Measurements from ENCODE around the gene DBR1. TPM values are rescaled to one million over a fixed set of nuclear protein-coding genes. Genes with fewer than 3 reads are reported as not detected.

DBR1 gene
- total RNA-seq, 1 experiment from 2014 or later = 18.4 TPM

- Histone ChIP-seq H3K4me3 (peak overlapping the region; percentile 88), H3K9me3 (ENCODE audit: insufficient read depth, low read depth) (no peaks in the 10 kb centered on the region), H2AFZ (peak overlapping the region; percentile 100), H3K27ac (no peak overlapping the region; the same call in 1 of the 2 replicates), H3K79me2 (ENCODE audit: low read depth) (peaks cover 29% of the 10 kb centered on the region), H3K4me2 (peak overlapping the region; percentile 85), H3K36me3 (ENCODE audit: low read depth) (peaks cover 12% of the 10 kb centered on the region), H3K4me1 (replicated peaks; ENCODE audit: insufficient read depth) (peaks cover 12% of the 10 kb centered on the region), H3F3A (ENCODE audit: insufficient read depth, low read depth) (no peaks in the 10 kb centered on the region), H3K9me2 (ENCODE audit: insufficient read depth) (no peaks in the 10 kb centered on the region), H4K20me1 (ENCODE audit: insufficient read depth) (no peaks in the 10 kb centered on the region), H3K27me3 (ENCODE audit: insufficient read depth, low read depth) (no peaks in the 10 kb centered on the region)
- no peak for TF ChIP-seq EZH2 (IDR thresholded peaks at IDR 0.05; ENCODE audit: low read depth)
- no peak for TF ChIP-seq CTCF (conservative IDR thresholded peaks at IDR 0.05)
- DNase-seq = no peak
- ChIA-PET POLR2A (ENCODE audit: unreplicated experiment) (interaction anchor here (0.6 to 0.7 kb wide), 4 partner anchors 316 to 1408 kb away, joined by 4 to 5 read pairs (median 4); partner anchors contain the start of gene CEP70), CTCF (interaction anchor here (0.6 to 0.9 kb wide), 4 partner anchors 12 to 767 kb away, joined by 3 to 6 read pairs (median 4); partner anchors contain the start of gene ARMC8)
- BruUV-seq (replicated peaks) = TSS peak; percentile 62
- intact Hi-C loops (cut with micrococcal nuclease; ENCODE audit: unreplicated experiment) = loop anchor here (1.0 kb wide), 2 partner anchors 13 to 106 kb away; partner anchors contain the start of gene ARMC8
Measured at GRCh38 chr3:138173769-138174420, 826 bp downstream of the DBR1 start.

- intact Hi-C loops (cut with micrococcal nuclease; ENCODE audit: unreplicated experiment) = no loop called here
- Histone ChIP-seq H3K79me2 (ENCODE audit: low read depth) (peaks cover 29% of the 10 kb centered on the region), H3K27ac (no peak overlapping the region), H4K20me1 (ENCODE audit: insufficient read depth) (no peaks in the 10 kb centered on the region), H3K9me3 (ENCODE audit: insufficient read depth, low read depth) (no peaks in the 10 kb centered on the region), H2AFZ (no peak overlapping the region), H3K4me1 (replicated peaks; ENCODE audit: insufficient read depth) (peaks cover 12% of the 10 kb centered on the region), H3K9me2 (ENCODE audit: insufficient read depth) (no peaks in the 10 kb centered on the region), H3K36me3 (ENCODE audit: low read depth) (peaks cover 14% of the 10 kb centered on the region), H3K4me3 (no peak overlapping the region), H3K27me3 (ENCODE audit: insufficient read depth, low read depth) (no peaks in the 10 kb centered on the region), H3F3A (ENCODE audit: insufficient read depth, low read depth) (no peaks in the 10 kb centered on the region), H3K4me2 (peak overlapping the region; percentile 85; the same call in 1 of the 2 replicates)
- TF ChIP-seq EZH2 (IDR thresholded peaks at IDR 0.05; ENCODE audit: low read depth) (no peak), CTCF (conservative IDR thresholded peaks at IDR 0.05) (no peak)
- DNase-seq = no peak
- ChIA-PET POLR2A (ENCODE audit: unreplicated experiment) (no interaction called here), CTCF (interaction anchor here (0.9 kb wide), 1 partner anchor 13 kb away, joined by 3 read pairs; no protein-coding TSS in a partner anchor)
- BruUV-seq (replicated peaks) = no TSS peak
Measured at GRCh38 chr3:138172625-138173024, 2.1 kb downstream of the DBR1 start.

GRCh38 chr3:138165061-138165460 is 9.7 kb downstream of the DBR1 start:
- BruUV-seq (replicated peaks) = no TSS peak
- Histone ChIP-seq H3K36me3 (ENCODE audit: low read depth) (peaks cover 13% of the 10 kb centered on the region; the same call in 1 of the 2 replicates), H3K4me2 (no peak overlapping the region), H3K79me2 (ENCODE audit: low read depth) (no peaks in the 10 kb centered on the region), H3F3A (ENCODE audit: insufficient read depth, low read depth) (no peaks in the 10 kb centered on the region), H3K4me1 (replicated peaks; ENCODE audit: insufficient read depth) (no peaks in the 10 kb centered on the region), H3K27ac (no peak overlapping the region), H3K9me3 (ENCODE audit: insufficient read depth, low read depth) (no peaks in the 10 kb centered on the region), H3K9me2 (ENCODE audit: insufficient read depth) (no peaks in the 10 kb centered on the region), H3K27me3 (ENCODE audit: insufficient read depth, low read depth) (no peaks in the 10 kb centered on the region), H2AFZ (no peak overlapping the region), H4K20me1 (ENCODE audit: insufficient read depth) (no peaks in the 10 kb centered on the region), H3K4me3 (no peak overlapping the region)
- no peak for DNase-seq
- CTCF ChIA-PET = no interaction called here
- POLR2A ChIA-PET (ENCODE audit: unreplicated experiment) = no interaction called here
- TF ChIP-seq EZH2 (IDR thresholded peaks at IDR 0.05; ENCODE audit: low read depth) (no peak), CTCF (conservative IDR thresholded peaks at IDR 0.05) (no peak)
- intact Hi-C loops (cut with micrococcal nuclease; ENCODE audit: unreplicated experiment) = no loop called here
